Neuronal stem cell (in vitro differentiated cells): ENCODE results near the gene CSF2.

ENCODE experiments used
- DNase-seq: peaks from one replicate; pipeline ENCODE4 v3.0.0-alpha.2; 2013; ENCODE audit warnings: low spot score
- H2AFZ ChIP-seq: one replicate; pipeline ENCODE4 v1.6.1; 2013; ENCODE audit warnings: mild to moderate bottlenecking, low read length, inconsistent platforms
- H2AK5ac ChIP-seq: 2 replicates; pipeline ENCODE4 v1.6.1; 2013; ENCODE audit warnings: low read depth, mild to moderate bottlenecking, inconsistent platforms, low read length, moderate library complexity, mixed read lengths
- H2BK120ac ChIP-seq: 2 replicates; pipeline ENCODE4 v1.6.1; 2013; ENCODE audit warnings: low read depth, mild to moderate bottlenecking, inconsistent platforms, low read length, moderate library complexity, mixed read lengths
- H2BK12ac ChIP-seq: one replicate; pipeline ENCODE4 v1.6.1; 2013; ENCODE audit warnings: low read length, inconsistent platforms
- H2BK15ac ChIP-seq: 2 replicates; pipeline ENCODE4 v1.6.1; 2013; ENCODE audit warnings: mild to moderate bottlenecking, low read length, inconsistent platforms, mixed read lengths
- H2BK5ac ChIP-seq: one replicate; pipeline ENCODE4 v1.6.1; 2013; ENCODE audit warnings: inconsistent platforms, mild to moderate bottlenecking, low read length, moderate library complexity
- H3K14ac ChIP-seq: one replicate; pipeline ENCODE4 v1.6.1; 2013; ENCODE audit warnings: low read length, inconsistent platforms
- H3K18ac ChIP-seq: 2 replicates; pipeline ENCODE4 v1.6.1; 2013; ENCODE audit warnings: low read length, inconsistent platforms
- H3K23ac ChIP-seq: 2 replicates; pipeline ENCODE4 v1.6.1; 2013; ENCODE audit warnings: low read depth, mild to moderate bottlenecking, mixed read lengths, low read length, inconsistent platforms; ENCODE audit not compliant: poor library complexity
- H3K27ac ChIP-seq: replicated peaks from 3 replicates; pipeline ENCODE4 v1.5.1; 2013; ENCODE audit warnings: low read length, inconsistent platforms
- H3K27me3 ChIP-seq, 3 experiments: 2 replicates each; pipeline ENCODE4 v1.6.1; 2013; ENCODE audit warnings: low read length in 3 of 3, mild to moderate bottlenecking in 2 of 3, inconsistent platforms in 1 of 3, low read depth in 1 of 3, mixed read lengths in 1 of 3, moderate library complexity in 1 of 3; ENCODE audit not compliant: control insufficient read depth in 3 of 3, insufficient read depth in 3 of 3
- H3K36me3 ChIP-seq, 2 donors: replicated peaks in 1 of 2; 2 replicates each; pipeline ENCODE4 v1.6.1; 2013; ENCODE audit warnings: low read length in 2 of 2; ENCODE audit not compliant: control insufficient read depth in 2 of 2, insufficient read depth in 2 of 2
- H3K4ac ChIP-seq: 2 replicates; pipeline ENCODE4 v1.6.1; 2013; ENCODE audit warnings: inconsistent platforms, mild to moderate bottlenecking, low read length, moderate library complexity
- H3K4me1 ChIP-seq, 2 donors: 1 replicate in 1 of 2; 2 replicates in 1 of 2; pipeline ENCODE4 v1.6.1; 2013; ENCODE audit warnings: low read length in 2 of 2, low read depth in 1 of 2; ENCODE audit not compliant: control insufficient read depth in 2 of 2, insufficient read depth in 1 of 2
- H3K4me2 ChIP-seq: one replicate; pipeline ENCODE4 v1.6.1; 2013; ENCODE audit warnings: mild to moderate bottlenecking, low read length, inconsistent platforms; ENCODE audit not compliant: insufficient read depth, poor library complexity, severe bottlenecking
- H3K4me3 ChIP-seq, 2 donors: 2 replicates each; pipeline ENCODE4 v1.5.1; 2013; ENCODE audit warnings: low read length in 2 of 2, mild to moderate bottlenecking in 2 of 2, inconsistent platforms in 1 of 2, moderate library complexity in 1 of 2
- H3K79me1 ChIP-seq: one replicate; pipeline ENCODE4 v1.6.1; 2013; ENCODE audit warnings: low read depth, mild to moderate bottlenecking, inconsistent platforms, low read length, moderate library complexity
- H3K9ac ChIP-seq: one replicate; pipeline ENCODE4 v1.6.1; 2013; ENCODE audit warnings: mild to moderate bottlenecking, low read depth, low read length, inconsistent platforms; ENCODE audit not compliant: poor library complexity
- H3K9me3 ChIP-seq, 2 donors: replicated peaks in 1 of 2; 2 replicates each; pipeline versions ENCODE3 to v1.6.1; 2013; ENCODE audit warnings: low read length in 2 of 2, mild to moderate bottlenecking in 2 of 2, inconsistent platforms in 1 of 2, low read depth in 1 of 2, mixed read lengths in 1 of 2, moderate library complexity in 1 of 2; ENCODE audit not compliant: control insufficient read depth in 2 of 2, insufficient read depth in 1 of 2
- H4K8ac ChIP-seq: one replicate; pipeline ENCODE4 v1.6.1; 2013; ENCODE audit warnings: low read depth, mild to moderate bottlenecking, inconsistent platforms, low read length, moderate library complexity
- H4K91ac ChIP-seq: one replicate; pipeline ENCODE4 v1.6.1; 2013; ENCODE audit warnings: low read length, low read depth, mild to moderate bottlenecking, inconsistent platforms; ENCODE audit not compliant: poor library complexity
- whole genome bisulfite sequencing, 2 donors: extraction: QIAGEN DNeasy Blood & Tissue Kit; methylation state at CpG; one replicate each; pipeline ENCODE4 v1.1.7; 2013; ENCODE audit warnings: missing lambda C conversion rate in 2 of 2, mixed read lengths in 1 of 2; ENCODE audit not compliant: insufficient read length in 2 of 2, insufficient replicate concordance in 1 of 2; ENCODE audit errors: extremely low coverage in 2 of 2; 5-methylcytosine and 5-hydroxymethylcytosine counted together

CSF2 gene

GRCh38 chr5:132050661-132051552, 22.7 kb upstream of the CSF2 start:
- Histone ChIP-seq H3K9me3 (no peaks in the 10 kb centered on the region), H2AK5ac (no peak overlapping the region), H3K27me3 (no peaks in the 10 kb centered on the region), H2BK12ac (no peak overlapping the region), H3K14ac (no peak overlapping the region), H3K23ac (no peak overlapping the region), H4K91ac (no peak overlapping the region), H2AFZ (no peak overlapping the region), H2BK5ac (no peak overlapping the region), H2BK120ac (no peak overlapping the region), H3K18ac (no peak overlapping the region), H3K27ac (no peak overlapping the region), H3K4me1 (no peaks in the 10 kb centered on the region), H3K9ac (no peak overlapping the region), H4K8ac (no peak overlapping the region), H3K4me3 (no peak overlapping the region), H3K4ac (no peak overlapping the region), H3K79me1 (no peaks in the 10 kb centered on the region), H2BK15ac (no peak overlapping the region), H3K36me3 (no peaks in the 10 kb centered on the region), H3K4me2 (no peak overlapping the region)
- no peak for DNase-seq
- no CpG with 5 or more reads among the region's 9 CpGs for WGBS, 2 donors

GRCh38 chr5:132052520-132052919, 21.1 kb upstream of the CSF2 start:
- H3K9me3 ChIP-seq, result no peaks in the 10 kb centered on the region
- no peaks in the 10 kb centered on the region for H3K36me3 ChIP-seq
- H3K27me3 ChIP-seq, result no peaks in the 10 kb centered on the region
- DNase-seq, result no peak
- no peak overlapping the region for H3K23ac ChIP-seq
- no peak overlapping the region for H3K27ac ChIP-seq
- no peak overlapping the region for H2BK15ac ChIP-seq
- no peak overlapping the region for H3K4me3 ChIP-seq
- no peak overlapping the region for H3K9ac ChIP-seq
- no peaks in the 10 kb centered on the region for H3K79me1 ChIP-seq
- H3K18ac ChIP-seq, result peak overlapping the region; percentile 70
- H4K91ac ChIP-seq, result no peak overlapping the region
- no peak overlapping the region for H3K4ac ChIP-seq
- H2BK5ac ChIP-seq, result no peak overlapping the region
- H3K4me1 ChIP-seq, result no peaks in the 10 kb centered on the region
- no CpG with 5 or more reads among the region's 10 CpGs for WGBS, 2 donors
- H2AFZ ChIP-seq, result no peak overlapping the region
- H4K8ac ChIP-seq, result no peak overlapping the region
- H2AK5ac ChIP-seq, result no peak overlapping the region
- no peak overlapping the region for H2BK12ac ChIP-seq
- H2BK120ac ChIP-seq, result peak overlapping the region; percentile 38
- no peak overlapping the region for H3K4me2 ChIP-seq
- no peak overlapping the region for H3K14ac ChIP-seq

- H3K4me2 ChIP-seq, result no peak overlapping the region
- no peaks in the 10 kb centered on the region for H3K4me1 ChIP-seq
- H3K4me3 ChIP-seq, result no peak overlapping the region
- no peak overlapping the region for H2BK15ac ChIP-seq
- no peak overlapping the region for H3K9ac ChIP-seq
- H2AFZ ChIP-seq, result no peak overlapping the region
- H2BK5ac ChIP-seq, result no peak overlapping the region
- H4K91ac ChIP-seq, result no peak overlapping the region
- no peak for DNase-seq
- no peak overlapping the region for H4K8ac ChIP-seq
- no peaks in the 10 kb centered on the region for H3K79me1 ChIP-seq
- no peak overlapping the region for H3K18ac ChIP-seq
- H3K27ac ChIP-seq, result no peak overlapping the region
- no peaks in the 10 kb centered on the region for H3K36me3 ChIP-seq
- no peak overlapping the region for H2AK5ac ChIP-seq
- H3K23ac ChIP-seq, result no peak overlapping the region
- H2BK120ac ChIP-seq, result no peak overlapping the region
- H3K4ac ChIP-seq, result no peak overlapping the region
- H3K27me3 ChIP-seq, result no peaks in the 10 kb centered on the region
- no peaks in the 10 kb centered on the region for H3K9me3 ChIP-seq
- H3K14ac ChIP-seq, result no peak overlapping the region
- H2BK12ac ChIP-seq, result no peak overlapping the region
- WGBS, 2 donors, result no CpG with 5 or more reads among the region's 4 CpGs
Observed at GRCh38 chr5:132053483-132053882, 20.1 kb upstream of the CSF2 start.

GRCh38 chr5:132054031-132054696, 19.4 kb upstream of the CSF2 start:
- Histone ChIP-seq H3K14ac (peak overlapping the region; percentile 94), H2BK12ac (no peak overlapping the region), H2AFZ (no peak overlapping the region), H4K8ac (no peak overlapping the region), H3K9me3 (no peaks in the 10 kb centered on the region), H3K4me2 (no peak overlapping the region), H2BK120ac (no peak overlapping the region), H3K36me3 (no peaks in the 10 kb centered on the region), H3K27ac (no peak overlapping the region), H3K27me3 (no peaks in the 10 kb centered on the region), H2AK5ac (no peak overlapping the region), H2BK15ac (no peak overlapping the region), H4K91ac (no peak overlapping the region), H3K79me1 (no peaks in the 10 kb centered on the region), H3K4me3 (no peak overlapping the region), H3K4ac (no peak overlapping the region), H2BK5ac (no peak overlapping the region), H3K9ac (peak overlapping the region; percentile 53), H3K23ac (no peak overlapping the region), H3K18ac (no peak overlapping the region), H3K4me1 (no peaks in the 10 kb centered on the region)
- no CpG with 5 or more reads among the region's 10 CpGs for WGBS, 2 donors
- DNase-seq, result no peak
